Thyroid gland (tissue), 4 donors: Measurements from ENCODE around the gene MAN2C1. TPM values are rescaled to one million over a fixed set of nuclear protein-coding genes. Genes with fewer than 3 reads are reported as not detected.
A peak's percentile ranks its signal among the peaks of the same experiment; 100 is the strongest.
"Not testable (repeated sequence)": the region's sequence is repeated elsewhere in the genome, so short reads cannot be mapped to it uniquely, and the experiment has no call there.

Experiments used
- DNase-seq, 2 donors: peaks; one replicate each; pipeline ENCODE4 v3.0.0-alpha.2; 2019
- H3K27ac ChIP-seq, 3 donors: fragments of 200-600 bp; sonication (generic); 1 replicate in 2 of 3; 2 replicates in 1 of 3; pipeline ENCODE4 v1.5.1; 2016 to 2019; ENCODE audit warnings: mild to moderate bottlenecking in 1 of 3, moderate library complexity in 1 of 3
- H3K27me3 ChIP-seq: fragments of 200-600 bp; sonication (generic); one replicate; pipeline ENCODE4 v1.5.1; 2019
- H3K36me3 ChIP-seq, 2 donors: fragments of 200-600 bp; sonication (generic); one replicate each; pipeline ENCODE4 v1.5.1; 2016 to 2019
- H3K4me1 ChIP-seq, 2 donors: fragments of 200-600 bp; sonication (generic); one replicate each; pipeline ENCODE4 v1.5.1; 2017 to 2019
- H3K4me3 ChIP-seq, 3 donors: fragments of 200-600 bp; sonication (generic); replicated peaks in 1 of 3; 1 replicate in 2 of 3; 2 replicates in 1 of 3; pipeline ENCODE4 v1.5.1; 2016; ENCODE audit warnings: mild to moderate bottlenecking in 1 of 3
- H3K9me3 ChIP-seq: fragments of 200-600 bp; sonication (generic); one replicate; pipeline ENCODE4 v1.5.1; 2017
- CTCF ChIP-seq, 6 experiments: fragments of 200-600 bp in 3 of 6; fragments of 450-650 bp in 3 of 6; sonication (generic) in 3 of 6; IDR thresholded peaks; one replicate each; pipeline ENCODE4 v1.5.1; 2016 to 2019; ENCODE audit warnings: antibody characterized with exemption in 6 of 6, mild to moderate bottlenecking in 2 of 6, inconsistent platforms in 1 of 6, moderate library complexity in 1 of 6
- POLR2A ChIP-seq, 2 donors: fragments of 450-650 bp; IDR thresholded peaks; one replicate each; pipeline ENCODE4 v1.6.1; 2017; ENCODE audit warnings: antibody characterized with exemption in 2 of 2, mild to moderate bottlenecking in 2 of 2, moderate library complexity in 1 of 2
- WGBS, 2 donors: methylation state at CpG; one replicate each; pipeline ENCODE4 v1.1.5; 2017; 5-methylcytosine and 5-hydroxymethylcytosine counted together
- intact Hi-C: fragments of 100-400 bp; cut with DNase I; formaldehyde crosslinking; loops from one replicate; pipeline ENCODE4 v1.15.1; 2023
- total RNA-seq, 4 donors: library from RNA; depleted of rRNA; stranded (reverse); fragments of >200 nt; gene quantifications; one replicate each; pipeline ENCODE4 v1.2.3, GENCODE V29; 2016

The MAN2C1 gene
- total RNA-seq, 4 donors from 2014 or later = 200 to 357 (median 226) TPM

- peak; percentile 51 to 57 for DNase-seq
- intact Hi-C loops = no loop called here
- Histone ChIP-seq H3K4me1 (peaks cover 6 to 12% of the 10 kb centered on the region in 2 donors), H3K36me3 (no peaks in the 10 kb centered on the region), H3K4me3 (peak overlapping the region; percentile 60 to 89 (median 87)), H3K27ac (peak overlapping the region; percentile 34 to 53 (median 35)), H3K9me3 (no peaks in the 10 kb centered on the region), H3K27me3 (no peaks in the 10 kb centered on the region)
- WGBS, 2 donors = 1% methylated on average over 18 to 19 of the region's 65 CpGs
- peak in 1 of 2 donors; percentile 19 for TF ChIP-seq POLR2A (IDR thresholded peaks at IDR 0.05)
- no peak for TF ChIP-seq CTCF (IDR thresholded peaks at IDR 0.05)
Measured at GRCh38 chr15:75347222-75348033, 21.0 kb downstream of the MAN2C1 start.

- Histone ChIP-seq H3K36me3 (no peaks in the 10 kb centered on the region), H3K27ac (peak within 1 kb of the TSS; percentile 34 to 53 (median 35)), H3K9me3 (no peaks in the 10 kb centered on the region), H3K4me3 (peak within 1 kb of the TSS; percentile 60 to 89 (median 87)), H3K4me1 (peaks cover 6 to 12% of the 10 kb centered on the region in 2 donors), H3K27me3 (no peaks in the 10 kb centered on the region)
- TF ChIP-seq CTCF (IDR thresholded peaks at IDR 0.05) = no peak
- TF ChIP-seq POLR2A (IDR thresholded peaks at IDR 0.05) = no peak
- intact Hi-C loops = no loop called here
- DNase-seq = peak; percentile 20 to 33
- WGBS, 2 donors = 24 to 25% methylated on average over 20 of the region's 20 CpGs
Measured at GRCh38 chr15:75346796-75347221, 21.6 kb downstream of the MAN2C1 start, which contains the start of gene NEIL1. NEIL1 (plus strand) TSS chr15:75347039; CDS start chr15:75348906, 1,867 bp downstream.

GRCh38 chr15:75343953-75344352 is 24.5 kb downstream of the MAN2C1 start:
- H3K27ac ChIP-seq, H3K36me3 ChIP-seq: not testable (repeated sequence)
- 44 to 46% methylated on average over 8 of the region's 8 CpGs for WGBS, 2 donors

GRCh38 chr15:75342221-75342620 is 26.2 kb downstream of the MAN2C1 start:
- no peaks in the 10 kb centered on the region for H3K4me1 ChIP-seq
- H3K9me3 ChIP-seq = no peaks in the 10 kb centered on the region
- no peak for DNase-seq
- WGBS, 2 donors = 92 to 93% methylated on average over 6 of the region's 6 CpGs
- no peak overlapping the region for H3K4me3 ChIP-seq
- H3K36me3 ChIP-seq = no peaks in the 10 kb centered on the region
- intact Hi-C loops = no loop called here
- H3K27ac ChIP-seq = no peak overlapping the region
- TF ChIP-seq CTCF (IDR thresholded peaks at IDR 0.05) (no peak), POLR2A (IDR thresholded peaks at IDR 0.05) (no peak)
- no peaks in the 10 kb centered on the region for H3K27me3 ChIP-seq

More at GRCh38 chr15:75343953-75344352, 24.5 kb downstream of the MAN2C1 start:
- H3K27me3 ChIP-seq, intact Hi-C loops, DNase-seq, H3K4me3 ChIP-seq, H3K9me3 ChIP-seq, H3K4me1 ChIP-seq: not testable (repeated sequence)

GRCh38 chr15:75339531-75340240 is 28.7 kb downstream of the MAN2C1 start:
- Histone ChIP-seq H3K4me3 (no peak overlapping the region), H3K9me3 (no peaks in the 10 kb centered on the region), H3K4me1 (peaks cover 8 to 14% of the 10 kb centered on the region in 2 donors), H3K36me3 (no peaks in the 10 kb centered on the region), H3K27me3 (no peaks in the 10 kb centered on the region), H3K27ac (no peak overlapping the region)
- intact Hi-C loops = no loop called here
- DNase-seq = no peak
- TF ChIP-seq POLR2A (IDR thresholded peaks at IDR 0.05) = no peak
- no peak for TF ChIP-seq CTCF (IDR thresholded peaks at IDR 0.05)
- WGBS, 2 donors = 85 to 99% methylated on average over 7 to 8 of the region's 13 CpGs
